NCI-H1694 (cell line): ENCODE results near the gene CACNA1C.

ENCODE experiments used
- DNase-seq: peaks from one replicate; lab custom pipeline; 2025; lab: John Stamatoyannopoulos, UW

CACNA1C gene

GRCh38 chr12:2171672-2172426 lies 119.1 kb downstream of the CACNA1C start:
- DNase-seq, result no peak

GRCh38 chr12:2172491-2173214 lies 119.9 kb downstream of the CACNA1C start:
- DNase-seq, result no peak

- no peak for DNase-seq
Observed at GRCh38 chr12:2173971-2174370, 121.2 kb downstream of the CACNA1C start.

- DNase-seq, result no peak
Observed at GRCh38 chr12:2177003-2177402, 124.2 kb downstream of the CACNA1C start.

GRCh38 chr12:2177751-2178150 lies 125.0 kb downstream of the CACNA1C start:
- no peak for DNase-seq

- DNase-seq, result no peak
Observed at GRCh38 chr12:2179058-2179457, 126.3 kb downstream of the CACNA1C start.

- DNase-seq, result no peak
Observed at GRCh38 chr12:2179953-2180736, 127.4 kb downstream of the CACNA1C start.

GRCh38 chr12:2180737-2181082 lies 127.9 kb downstream of the CACNA1C start:
- no peak for DNase-seq

- DNase-seq, result no peak
Observed at GRCh38 chr12:2183556-2184541, 131.1 kb downstream of the CACNA1C start.

- no peak for DNase-seq
Observed at GRCh38 chr12:2185751-2186341, 133.1 kb downstream of the CACNA1C start.

- DNase-seq, result no peak
Observed at GRCh38 chr12:2187195-2187945, 134.6 kb downstream of the CACNA1C start.

- no peak for DNase-seq
Observed at GRCh38 chr12:2190085-2190484, 137.3 kb downstream of the CACNA1C start.

- no peak for DNase-seq
Observed at GRCh38 chr12:2190896-2191533, 138.2 kb downstream of the CACNA1C start.

- DNase-seq, result no peak
Observed at GRCh38 chr12:2191534-2192153, 138.9 kb downstream of the CACNA1C start.

GRCh38 chr12:2192231-2192630 lies 139.4 kb downstream of the CACNA1C start:
- DNase-seq, result no peak

GRCh38 chr12:2194060-2194459 lies 141.3 kb downstream of the CACNA1C start:
- DNase-seq, result no peak

- DNase-seq, result no peak
Observed at GRCh38 chr12:2194571-2194970, 141.8 kb downstream of the CACNA1C start.

GRCh38 chr12:2195085-2195484 lies 142.3 kb downstream of the CACNA1C start:
- no peak for DNase-seq

- DNase-seq, result no peak
Observed at GRCh38 chr12:2198005-2198501, 145.3 kb downstream of the CACNA1C start.
